ENCODE results near the gene OR10D3.

The OR10D3 gene

GRCh38 chr11:124172599-124172998 is 10.5 kb upstream of the OR10D3 start:
- H3K27me3 ChIP-seq (ENCODE audit: control insufficient read depth, insufficient read depth, low read length) = no peaks in the 10 kb centered on the region
- no peak overlapping the region for H3K4me3 ChIP-seq (ENCODE audit: low read length)
- H3K9ac ChIP-seq (ENCODE audit: low read length) = no peak overlapping the region
- no peaks in the 10 kb centered on the region for H3K4me1 ChIP-seq (ENCODE audit: control insufficient read depth, insufficient read depth, low read length)
- no peaks in the 10 kb centered on the region for H3K36me3 ChIP-seq (ENCODE audit: control insufficient read depth, insufficient read depth, low read length)
- no peak overlapping the region for H3K27ac ChIP-seq (ENCODE audit: low read depth, low read length)

GRCh38 chr11:124174001-124174583 is 9.1 kb upstream of the OR10D3 start:
- Histone ChIP-seq H3K27me3 (ENCODE audit: control insufficient read depth, insufficient read depth, low read length) (no peaks in the 10 kb centered on the region), H3K36me3 (ENCODE audit: control insufficient read depth, insufficient read depth, low read length) (no peaks in the 10 kb centered on the region), H3K9ac (ENCODE audit: low read length) (no peak overlapping the region), H3K27ac (ENCODE audit: low read depth, low read length) (no peak overlapping the region), H3K4me1 (ENCODE audit: control insufficient read depth, insufficient read depth, low read length) (no peaks in the 10 kb centered on the region), H3K4me3 (ENCODE audit: low read length) (no peak overlapping the region)

GRCh38 chr11:124176925-124177715 is 6.0 kb upstream of the OR10D3 start:
- Histone ChIP-seq H3K4me3 (ENCODE audit: low read length) (no peak overlapping the region), H3K9ac (ENCODE audit: low read length) (no peak overlapping the region), H3K4me1 (ENCODE audit: control insufficient read depth, insufficient read depth, low read length) (no peaks in the 10 kb centered on the region), H3K36me3 (ENCODE audit: control insufficient read depth, insufficient read depth, low read length) (no peaks in the 10 kb centered on the region), H3K27ac (ENCODE audit: low read depth, low read length) (no peak overlapping the region), H3K27me3 (ENCODE audit: control insufficient read depth, insufficient read depth, low read length) (no peaks in the 10 kb centered on the region)

GRCh38 chr11:124179310-124179709 is 3.8 kb upstream of the OR10D3 start:
- Histone ChIP-seq H3K27me3 (ENCODE audit: control insufficient read depth, insufficient read depth, low read length) (no peaks in the 10 kb centered on the region), H3K4me1 (ENCODE audit: control insufficient read depth, insufficient read depth, low read length) (no peaks in the 10 kb centered on the region), H3K9ac (ENCODE audit: low read length) (no peak overlapping the region), H3K27ac (ENCODE audit: low read depth, low read length) (no peak overlapping the region), H3K36me3 (ENCODE audit: control insufficient read depth, insufficient read depth, low read length) (no peaks in the 10 kb centered on the region), H3K4me3 (ENCODE audit: low read length) (no peak overlapping the region)

- H3K27me3 ChIP-seq (ENCODE audit: control insufficient read depth, insufficient read depth, low read length) = no peaks in the 10 kb centered on the region
- H3K36me3 ChIP-seq (ENCODE audit: control insufficient read depth, insufficient read depth, low read length) = no peaks in the 10 kb centered on the region
- H3K4me3 ChIP-seq (ENCODE audit: low read length) = no peak overlapping the region
- no peak overlapping the region for H3K9ac ChIP-seq (ENCODE audit: low read length)
- H3K4me1 ChIP-seq (ENCODE audit: control insufficient read depth, insufficient read depth, low read length) = no peaks in the 10 kb centered on the region
- no peak overlapping the region for H3K27ac ChIP-seq (ENCODE audit: low read depth, low read length)
These were observed 7.4 kb downstream of the OR10D3 start for GRCh38 chr11:124190298-124191139.

GRCh38 chr11:124193221-124194010 is 10.3 kb downstream of the OR10D3 start:
- no peaks in the 10 kb centered on the region for H3K4me1 ChIP-seq (ENCODE audit: control insufficient read depth, insufficient read depth, low read length)

GRCh38 chr11:124194293-124195188 is 11.4 kb downstream of the OR10D3 start:
- no peak overlapping the region for H3K27ac ChIP-seq (ENCODE audit: low read depth, low read length)
- no peak overlapping the region for H3K9ac ChIP-seq (ENCODE audit: low read length)
- H3K36me3 ChIP-seq (ENCODE audit: control insufficient read depth, insufficient read depth, low read length) = no peaks in the 10 kb centered on the region
- H3K27me3 ChIP-seq (ENCODE audit: control insufficient read depth, insufficient read depth, low read length) = no peaks in the 10 kb centered on the region
- H3K4me3 ChIP-seq (ENCODE audit: low read length) = no peak overlapping the region
- no peaks in the 10 kb centered on the region for H3K4me1 ChIP-seq (ENCODE audit: control insufficient read depth, insufficient read depth, low read length)

More at GRCh38 chr11:124193221-124194010, 10.3 kb downstream of the OR10D3 start:
- no peak overlapping the region for H3K9ac ChIP-seq (ENCODE audit: low read length)
- H3K27me3 ChIP-seq (ENCODE audit: control insufficient read depth, insufficient read depth, low read length) = no peaks in the 10 kb centered on the region
- no peak overlapping the region for H3K4me3 ChIP-seq (ENCODE audit: low read length)
- no peaks in the 10 kb centered on the region for H3K36me3 ChIP-seq (ENCODE audit: control insufficient read depth, insufficient read depth, low read length)
- no peak overlapping the region for H3K27ac ChIP-seq (ENCODE audit: low read depth, low read length)

- no peaks in the 10 kb centered on the region for H3K36me3 ChIP-seq (ENCODE audit: control insufficient read depth, insufficient read depth, low read length)
- H3K9ac ChIP-seq (ENCODE audit: low read length) = no peak overlapping the region
- no peak overlapping the region for H3K4me3 ChIP-seq (ENCODE audit: low read length)
- H3K27me3 ChIP-seq (ENCODE audit: control insufficient read depth, insufficient read depth, low read length) = no peaks in the 10 kb centered on the region
- H3K27ac ChIP-seq (ENCODE audit: low read depth, low read length) = no peak overlapping the region
- no peaks in the 10 kb centered on the region for H3K4me1 ChIP-seq (ENCODE audit: control insufficient read depth, insufficient read depth, low read length)
These were observed 12.1 kb downstream of the OR10D3 start for GRCh38 chr11:124195189-124195734.

- Histone ChIP-seq H3K27me3 (ENCODE audit: control insufficient read depth, insufficient read depth, low read length) (no peaks in the 10 kb centered on the region), H3K36me3 (ENCODE audit: control insufficient read depth, insufficient read depth, low read length) (no peaks in the 10 kb centered on the region), H3K27ac (ENCODE audit: low read depth, low read length) (no peak overlapping the region), H3K4me3 (ENCODE audit: low read length) (no peak overlapping the region), H3K4me1 (ENCODE audit: control insufficient read depth, insufficient read depth, low read length) (no peaks in the 10 kb centered on the region), H3K9ac (ENCODE audit: low read length) (no peak overlapping the region)
These were observed 14.9 kb downstream of the OR10D3 start for GRCh38 chr11:124197999-124198398.

GRCh38 chr11:124198897-124199296 is 15.8 kb downstream of the OR10D3 start:
- Histone ChIP-seq H3K4me1 (ENCODE audit: control insufficient read depth, insufficient read depth, low read length) (no peaks in the 10 kb centered on the region), H3K9ac (ENCODE audit: low read length) (no peak overlapping the region), H3K36me3 (ENCODE audit: control insufficient read depth, insufficient read depth, low read length) (no peaks in the 10 kb centered on the region), H3K27me3 (ENCODE audit: control insufficient read depth, insufficient read depth, low read length) (no peaks in the 10 kb centered on the region), H3K27ac (ENCODE audit: low read depth, low read length) (no peak overlapping the region), H3K4me3 (ENCODE audit: low read length) (no peak overlapping the region)

GRCh38 chr11:124199702-124200101 is 16.6 kb downstream of the OR10D3 start:
- Histone ChIP-seq H3K4me3 (ENCODE audit: low read length) (no peak overlapping the region), H3K36me3 (ENCODE audit: control insufficient read depth, insufficient read depth, low read length) (no peaks in the 10 kb centered on the region), H3K27me3 (ENCODE audit: control insufficient read depth, insufficient read depth, low read length) (no peaks in the 10 kb centered on the region), H3K9ac (ENCODE audit: low read length) (no peak overlapping the region), H3K4me1 (ENCODE audit: control insufficient read depth, insufficient read depth, low read length) (no peaks in the 10 kb centered on the region), H3K27ac (ENCODE audit: low read depth, low read length) (no peak overlapping the region)
